DND-41 (cell line): ENCODE results near the gene DLG2.

ENCODE experiments used
- CTCF ChIP-seq: IDR thresholded peaks from 2 replicates; pipeline ENCODE4 v1.5.1; 2012; ENCODE audit warnings: borderline replicate concordance, low read length, moderate library complexity, mild to moderate bottlenecking; ENCODE audit not compliant: poor library complexity, severe bottlenecking; ENCODE audit errors: extremely low read depth
- EZH2 ChIP-seq: IDR thresholded peaks from 3 replicates; pipeline ENCODE4 v1.6.1; 2012; ENCODE audit warnings: borderline replicate concordance, low read depth, mild to moderate bottlenecking, moderate library complexity, low read length, inconsistent platforms; ENCODE audit not compliant: severe bottlenecking

GRCh38 chr11:83566950-83567349 lies 2060.2 kb downstream of the DLG2 start:
- no peak for TF ChIP-seq EZH2
- TF ChIP-seq CTCF, result no peak
